GM18873 (cell line): ENCODE measurements around the gene NCK2.

Experiments
- ATAC-seq: cut with Tn5 transposase; IDR thresholded peaks from one replicate; pipeline ENCODE4 v1.9.1; 2021; ENCODE audit warnings: mild to moderate bottlenecking, moderate library complexity, moderate number of reproducible peaks; ENCODE audit not compliant: unreplicated experiment, low FRiP score

The NCK2 gene

DNA sequence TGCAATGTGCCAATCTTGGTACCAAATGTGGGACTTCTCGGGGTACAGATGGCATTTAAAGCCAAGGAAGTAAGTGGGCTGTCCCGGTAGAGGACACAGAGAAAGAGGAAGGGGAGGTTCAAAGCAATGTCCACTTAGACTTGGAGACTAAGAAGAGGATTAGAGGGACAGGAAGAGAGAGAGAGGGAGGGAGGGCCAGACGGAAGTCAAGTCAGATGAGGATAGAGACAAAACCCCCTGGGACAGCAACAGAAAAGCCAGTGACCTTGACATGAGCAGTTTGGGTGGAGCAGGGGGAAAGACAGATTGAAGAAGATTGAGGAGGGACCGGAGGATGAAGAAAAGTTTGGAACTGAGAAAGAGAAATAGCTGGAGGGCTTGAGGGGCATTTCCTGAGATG lies 164.5 kb downstream of the NCK2 start:
- ATAC-seq, result no peak

GRCh38 chr2:105910497-105911238 lies 166.0 kb downstream of the NCK2 start:
- ATAC-seq, result no peak

DNA sequence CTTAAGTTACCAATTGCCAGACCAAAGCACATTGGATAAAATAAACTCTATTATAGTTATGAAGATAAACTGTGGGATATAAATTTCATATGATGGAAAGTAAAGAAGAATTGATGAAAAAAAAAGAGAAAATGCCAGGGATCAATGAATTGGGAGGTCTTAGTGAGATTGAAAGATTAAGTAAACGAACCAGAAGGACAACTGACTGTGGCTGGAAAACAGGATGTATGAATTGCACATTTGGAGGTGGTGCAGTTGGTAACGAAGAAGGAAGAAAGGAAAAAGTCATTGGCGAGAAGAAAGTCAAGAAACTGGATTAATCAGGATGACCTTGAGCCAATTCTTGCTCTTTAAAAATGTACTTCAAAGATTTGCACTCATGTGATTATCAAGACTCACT lies 166.7 kb downstream of the NCK2 start:
- ATAC-seq, result no peak

- no peak for ATAC-seq
These were observed 167.4 kb downstream of the NCK2 start for GRCh38 chr2:105912081-105912480.

DNA sequence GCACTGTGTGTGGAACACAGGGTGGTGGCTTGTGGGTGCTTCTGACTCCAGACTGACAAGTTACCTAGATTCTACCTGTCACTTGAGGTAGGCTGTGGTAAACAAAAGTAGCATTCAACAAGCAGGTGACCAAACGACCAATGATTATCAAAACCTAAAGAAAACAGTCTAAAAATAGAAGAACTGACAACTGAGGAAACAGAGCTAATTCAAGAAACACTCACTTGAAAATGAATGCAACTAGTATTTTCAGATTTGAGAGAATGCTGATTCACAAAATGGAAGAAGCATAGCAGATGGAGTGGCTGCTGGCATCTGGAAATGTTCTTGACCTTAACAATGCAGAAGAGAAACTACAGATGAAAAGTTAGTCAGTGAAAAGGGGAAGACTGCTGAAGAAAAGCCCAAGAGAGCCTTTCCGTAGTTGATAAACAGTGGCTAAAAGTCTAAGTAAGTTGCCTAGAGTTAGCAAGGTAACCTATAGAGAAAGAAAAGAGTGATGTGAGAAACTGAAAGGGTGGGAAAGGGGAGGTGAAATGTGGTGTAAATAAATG lies 170.4 kb downstream of the NCK2 start:
- ATAC-seq, result no peak

GRCh38 chr2:105917226-105917625 lies 172.5 kb downstream of the NCK2 start:
- no peak for ATAC-seq

- no peak for ATAC-seq
These were observed 173.0 kb downstream of the NCK2 start for GRCh38 chr2:105917688-105918087.

DNA sequence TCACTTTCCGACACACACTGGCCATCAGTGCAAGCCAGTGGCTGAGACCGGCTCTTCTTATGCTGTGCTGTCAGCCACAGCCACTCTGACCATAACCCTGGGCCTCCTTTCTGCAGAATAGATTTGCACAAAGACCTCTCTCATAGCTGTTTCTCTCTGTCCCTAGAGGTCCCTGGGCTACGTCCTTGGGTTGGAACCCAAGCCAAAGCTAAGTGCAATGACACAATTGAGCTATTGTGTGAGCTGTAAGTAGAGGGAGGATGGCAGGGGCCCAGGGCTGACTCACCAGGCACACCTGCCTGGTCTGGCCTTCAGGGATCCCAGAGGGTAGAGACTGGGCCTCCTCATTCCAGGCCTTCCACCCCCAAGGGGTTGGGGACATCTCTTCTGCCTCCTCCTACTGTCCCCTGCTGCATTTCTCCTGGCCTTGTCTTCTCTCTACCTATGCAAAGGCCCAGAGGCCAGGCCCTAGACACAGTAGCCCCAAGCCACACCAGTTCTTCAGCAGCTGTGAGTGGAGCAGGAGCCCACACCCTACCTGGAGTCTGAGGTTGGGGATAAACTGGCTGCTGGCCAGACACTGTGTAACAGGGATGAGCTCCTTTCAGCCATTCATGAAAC lies 174.6 kb downstream of the NCK2 start:
- no peak for ATAC-seq

- ATAC-seq, result no peak
These were observed 175.1 kb downstream of the NCK2 start for GRCh38 chr2:105919826-105920225.

GRCh38 chr2:105924271-105924670 lies 179.6 kb downstream of the NCK2 start:
- ATAC-seq, result no peak

- no peak for ATAC-seq
These were observed 180.2 kb downstream of the NCK2 start for GRCh38 chr2:105924932-105925331.

DNA sequence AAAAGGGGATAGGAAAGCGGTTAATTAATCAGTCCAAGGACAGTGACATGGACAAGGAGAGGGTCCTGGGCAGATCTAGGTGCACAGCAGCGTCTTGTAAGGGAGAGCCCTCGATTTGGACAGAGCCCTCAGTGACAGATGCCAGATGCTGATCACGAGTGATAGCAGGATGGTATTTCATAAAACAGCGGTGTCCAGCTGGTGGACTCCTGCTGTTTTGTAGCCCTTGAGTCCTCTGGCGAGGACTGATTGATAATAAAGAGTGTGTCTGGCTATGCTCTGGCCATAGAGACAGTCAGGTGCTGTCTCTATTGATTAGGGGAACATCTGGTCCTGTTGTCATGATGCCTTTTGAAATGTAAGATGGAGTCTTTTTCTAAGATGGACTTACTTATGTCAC lies 180.7 kb downstream of the NCK2 start:
- ATAC-seq, result no peak

GRCh38 chr2:105926960-105927678 lies 182.4 kb downstream of the NCK2 start:
- ATAC-seq, result no peak

DNA sequence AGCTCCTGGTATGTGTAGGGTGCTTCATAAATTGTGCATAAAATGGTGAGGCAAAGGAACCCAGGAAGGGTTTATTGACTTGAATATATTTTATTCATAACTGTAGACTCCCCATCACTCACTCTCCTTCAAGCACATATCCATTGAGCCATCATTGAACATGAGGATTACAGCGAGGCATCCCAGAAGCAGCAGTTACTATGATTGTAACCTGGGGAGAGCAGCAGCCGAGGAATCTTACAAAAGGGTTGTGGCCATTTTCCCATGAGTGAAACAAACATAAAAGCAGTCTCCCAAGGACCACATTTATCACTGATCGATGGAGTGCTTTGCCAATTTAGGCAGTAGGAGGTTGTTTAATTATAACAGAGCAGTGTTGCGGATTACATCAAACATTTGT lies 183.4 kb downstream of the NCK2 start:
- ATAC-seq, result no peak

- ATAC-seq, result no peak
These were observed 183.9 kb downstream of the NCK2 start for GRCh38 chr2:105928563-105928962.

DNA sequence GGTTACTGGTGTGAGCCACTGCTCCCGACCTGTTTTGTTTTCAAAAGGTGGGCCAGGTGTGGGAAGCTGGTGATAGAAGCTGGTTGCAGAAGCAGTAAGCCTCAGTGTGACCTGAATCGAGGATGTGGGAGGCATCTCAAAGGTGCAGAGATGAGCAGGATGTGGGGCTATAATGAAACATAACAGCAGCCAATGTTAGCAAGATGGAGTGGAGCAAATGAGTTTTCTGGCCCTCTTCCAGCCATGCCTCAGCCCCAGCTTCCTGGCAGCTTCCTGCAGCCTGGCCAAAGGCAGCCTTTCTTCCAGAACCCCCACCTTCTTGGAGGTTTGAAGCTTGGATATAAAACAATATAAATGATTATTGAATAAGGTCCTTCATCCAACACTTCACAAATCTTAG lies 184.8 kb downstream of the NCK2 start:
- no peak for ATAC-seq

GRCh38 chr2:105932582-105932981 lies 187.9 kb downstream of the NCK2 start:
- no peak for ATAC-seq

DNA sequence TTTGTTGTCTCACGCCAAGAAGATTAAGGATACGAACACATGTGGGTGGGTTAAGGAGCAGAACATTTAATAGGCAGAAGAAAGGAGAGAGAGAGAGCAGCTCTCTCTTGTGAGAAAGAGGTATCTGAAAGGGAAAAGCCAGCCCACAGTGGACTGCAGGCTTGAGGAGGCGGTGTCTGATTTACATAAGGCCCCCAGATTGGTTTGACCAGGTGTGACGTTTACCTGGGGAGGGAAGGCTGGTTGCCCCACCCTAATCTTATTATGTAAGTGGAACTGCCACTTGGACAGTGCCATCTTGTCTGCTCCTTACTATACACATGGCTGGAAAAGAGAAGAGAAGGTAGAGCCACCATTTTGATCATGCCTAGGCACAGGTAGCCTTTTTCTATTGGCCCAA lies 189.2 kb downstream of the NCK2 start:
- ATAC-seq, result no peak

- no peak for ATAC-seq
These were observed 189.8 kb downstream of the NCK2 start for GRCh38 chr2:105934467-105934866.

- ATAC-seq, result no peak
These were observed 190.4 kb downstream of the NCK2 start for GRCh38 chr2:105935063-105935462.

GRCh38 chr2:105936954-105937353 lies 192.2 kb downstream of the NCK2 start:
- no peak for ATAC-seq
